Suprapubic skin (tissue), 3 donors: ENCODE data around the gene SLC16A1.

Source experiments
- EP300 ChIP-seq: sonication (generic); formaldehyde crosslinking; IDR thresholded peaks from one replicate; pipeline ENCODE4 v1.6.1; 2017; ENCODE audit warnings: antibody characterized with exemption
- POLR2A ChIP-seq, 2 donors: fragments of 450-650 bp; IDR thresholded peaks; one replicate each; pipeline ENCODE4 v1.6.1; 2017; ENCODE audit warnings: antibody characterized with exemption in 2 of 2, mild to moderate bottlenecking in 2 of 2, moderate library complexity in 2 of 2
- TF ChIP-seq, protein P1 (sequence below), 2 donors: fragments of 200-600 bp in 1 of 2; fragments of 450-650 bp in 1 of 2; sonication (generic) in 1 of 2; IDR thresholded peaks; one replicate each; pipeline ENCODE4 v1.5.1; 2016 to 2019; ENCODE audit warnings: antibody characterized with exemption in 2 of 2, mild to moderate bottlenecking in 1 of 2, moderate library complexity in 1 of 2

DNA sequence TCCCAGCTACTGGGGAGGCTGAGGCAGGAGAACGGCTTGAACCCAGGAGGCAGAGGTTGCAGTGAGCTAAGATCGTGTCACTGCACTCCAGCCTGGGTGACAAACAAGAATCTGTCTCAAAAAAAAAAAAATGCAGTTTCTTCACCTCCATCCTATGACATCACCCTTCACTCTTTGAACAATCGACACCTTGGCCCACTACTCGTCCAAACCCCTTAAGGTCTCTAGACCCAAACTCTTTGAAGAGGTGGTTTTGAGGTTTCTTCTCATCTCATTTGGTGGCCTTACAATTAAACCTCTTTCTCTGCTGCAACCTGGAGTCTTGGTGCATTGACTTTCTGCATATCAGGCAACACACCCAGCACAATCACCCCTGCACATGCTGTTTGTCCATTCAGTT, 86.1 kb downstream of the SLC16A1 start:
- TF ChIP-seq, protein P1, sequence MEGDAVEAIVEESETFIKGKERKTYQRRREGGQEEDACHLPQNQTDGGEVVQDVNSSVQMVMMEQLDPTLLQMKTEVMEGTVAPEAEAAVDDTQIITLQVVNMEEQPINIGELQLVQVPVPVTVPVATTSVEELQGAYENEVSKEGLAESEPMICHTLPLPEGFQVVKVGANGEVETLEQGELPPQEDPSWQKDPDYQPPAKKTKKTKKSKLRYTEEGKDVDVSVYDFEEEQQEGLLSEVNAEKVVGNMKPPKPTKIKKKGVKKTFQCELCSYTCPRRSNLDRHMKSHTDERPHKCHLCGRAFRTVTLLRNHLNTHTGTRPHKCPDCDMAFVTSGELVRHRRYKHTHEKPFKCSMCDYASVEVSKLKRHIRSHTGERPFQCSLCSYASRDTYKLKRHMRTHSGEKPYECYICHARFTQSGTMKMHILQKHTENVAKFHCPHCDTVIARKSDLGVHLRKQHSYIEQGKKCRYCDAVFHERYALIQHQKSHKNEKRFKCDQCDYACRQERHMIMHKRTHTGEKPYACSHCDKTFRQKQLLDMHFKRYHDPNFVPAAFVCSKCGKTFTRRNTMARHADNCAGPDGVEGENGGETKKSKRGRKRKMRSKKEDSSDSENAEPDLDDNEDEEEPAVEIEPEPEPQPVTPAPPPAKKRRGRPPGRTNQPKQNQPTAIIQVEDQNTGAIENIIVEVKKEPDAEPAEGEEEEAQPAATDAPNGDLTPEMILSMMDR (IDR thresholded peaks at IDR 0.05): no peak
- no peak for TF ChIP-seq POLR2A (IDR thresholded peaks at IDR 0.05)
- TF ChIP-seq EP300: no peak
